Hypothalamus (tissue), 51 donors: ENCODE results near the gene CEP104.

Experiments used
- DNase-seq, 51 donors: peaks; one replicate each; lab custom pipeline; 2025; lab: John Stamatoyannopoulos, UW

CEP104 gene

GRCh38 chr1:3785045-3785444, 72.0 kb downstream of the CEP104 start:
- no peak for DNase-seq

GRCh38 chr1:3783651-3784474, 73.1 kb downstream of the CEP104 start:
- DNase-seq: no peak

GRCh38 chr1:3780901-3781300, 76.1 kb downstream of the CEP104 start:
- DNase-seq: no peak

DNA sequence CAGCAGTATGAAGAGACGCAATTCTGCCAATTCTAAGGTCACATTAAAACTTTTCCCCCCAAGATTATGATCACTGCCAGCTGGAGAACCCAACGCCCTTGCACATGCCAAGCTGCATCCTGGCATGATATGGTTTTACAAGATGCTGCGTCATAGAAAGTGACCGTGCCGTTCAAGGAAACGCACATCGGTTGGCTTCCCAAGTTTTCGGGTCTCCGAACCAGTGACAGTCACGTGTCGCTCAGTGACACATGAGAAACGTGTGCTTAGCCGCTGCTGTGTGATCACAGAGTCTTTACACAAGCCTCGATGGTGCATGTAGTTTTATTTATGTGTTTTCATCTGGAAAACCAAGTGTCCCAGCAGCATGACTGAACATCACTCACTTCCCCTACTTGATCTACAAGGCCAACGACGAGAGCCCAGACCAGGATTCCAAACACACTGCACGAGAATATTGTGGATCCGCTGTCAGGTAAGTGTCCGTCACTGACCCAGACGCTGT, 77.0 kb downstream of the CEP104 start:
- DNase-seq: no peak

GRCh38 chr1:3779265-3779911, 77.6 kb downstream of the CEP104 start:
- DNase-seq: peak in 1 of 51 donors; percentile 67

- peak in 1 of 51 donors; percentile 67 for DNase-seq
These were observed 78.3 kb downstream of the CEP104 start for GRCh38 chr1:3778590-3779264.

DNA sequence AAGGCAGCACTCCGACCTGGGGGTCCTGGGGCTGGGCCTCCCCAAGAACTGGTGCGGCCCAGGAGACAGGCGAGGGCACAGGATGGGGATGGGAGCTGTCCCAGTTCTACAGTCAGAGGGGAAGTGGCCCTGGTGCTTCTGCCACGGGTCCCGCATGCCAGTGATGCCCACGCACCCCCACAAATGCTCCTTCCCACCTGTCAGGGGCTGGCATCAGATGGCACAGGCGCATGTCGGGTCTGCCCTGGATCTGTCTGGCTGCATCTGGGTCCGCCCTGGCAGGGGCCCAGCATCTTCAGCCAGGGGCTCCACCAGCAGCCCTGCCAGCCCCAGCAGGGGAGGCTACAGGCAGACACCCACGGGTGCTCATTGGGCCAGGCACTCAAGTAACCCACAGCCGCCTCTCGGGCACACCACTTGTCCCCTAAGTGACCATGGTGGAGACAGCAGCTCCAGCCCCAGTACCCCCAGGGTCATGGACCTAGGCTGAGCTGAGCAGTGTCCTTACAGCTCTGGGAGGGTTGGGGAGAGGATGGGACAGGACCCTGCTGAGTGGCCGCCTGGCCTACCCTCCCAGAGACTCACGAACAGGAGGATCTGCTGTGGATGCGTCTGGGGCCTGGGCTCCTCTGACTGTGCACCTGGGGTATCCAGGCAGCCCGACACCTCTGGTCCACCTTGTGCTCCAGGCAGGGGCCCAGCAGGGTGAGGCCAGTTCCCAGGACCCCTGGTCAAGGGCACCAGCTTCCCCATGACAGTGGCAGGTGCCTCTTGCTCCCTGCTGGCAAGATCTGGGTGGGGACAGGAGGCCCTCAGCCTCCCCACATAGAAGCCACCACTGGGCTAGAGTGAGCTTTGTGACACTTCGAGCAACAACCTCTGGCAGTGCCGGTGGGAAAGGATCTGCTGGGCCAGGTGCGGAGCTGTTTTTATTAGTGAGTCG, 79.1 kb downstream of the CEP104 start:
- DNase-seq: no peak

DNA sequence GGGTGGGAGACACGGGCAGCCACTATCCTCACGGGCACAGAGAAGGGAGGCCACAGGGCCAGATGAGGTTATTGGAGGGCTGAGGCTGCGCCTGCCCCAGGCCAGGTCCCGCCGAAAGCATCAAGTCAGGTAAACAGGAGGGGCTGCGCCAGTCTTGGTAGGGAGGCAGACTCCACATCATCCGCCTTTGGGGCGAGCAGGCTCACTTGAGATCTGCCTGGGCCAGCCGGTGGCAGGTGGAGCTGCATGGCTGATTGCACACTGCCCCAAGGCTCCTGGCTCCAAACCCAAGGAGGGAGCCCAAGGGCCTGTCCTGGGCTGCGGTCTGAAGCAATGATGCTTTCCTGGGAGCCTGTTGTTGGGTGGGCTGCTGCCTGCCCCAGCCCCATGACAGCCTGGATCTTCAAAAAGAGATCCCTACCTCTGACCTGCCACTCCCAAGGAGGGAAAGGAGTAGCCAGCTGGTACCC, 79.9 kb downstream of the CEP104 start:
- no peak for DNase-seq

DNA sequence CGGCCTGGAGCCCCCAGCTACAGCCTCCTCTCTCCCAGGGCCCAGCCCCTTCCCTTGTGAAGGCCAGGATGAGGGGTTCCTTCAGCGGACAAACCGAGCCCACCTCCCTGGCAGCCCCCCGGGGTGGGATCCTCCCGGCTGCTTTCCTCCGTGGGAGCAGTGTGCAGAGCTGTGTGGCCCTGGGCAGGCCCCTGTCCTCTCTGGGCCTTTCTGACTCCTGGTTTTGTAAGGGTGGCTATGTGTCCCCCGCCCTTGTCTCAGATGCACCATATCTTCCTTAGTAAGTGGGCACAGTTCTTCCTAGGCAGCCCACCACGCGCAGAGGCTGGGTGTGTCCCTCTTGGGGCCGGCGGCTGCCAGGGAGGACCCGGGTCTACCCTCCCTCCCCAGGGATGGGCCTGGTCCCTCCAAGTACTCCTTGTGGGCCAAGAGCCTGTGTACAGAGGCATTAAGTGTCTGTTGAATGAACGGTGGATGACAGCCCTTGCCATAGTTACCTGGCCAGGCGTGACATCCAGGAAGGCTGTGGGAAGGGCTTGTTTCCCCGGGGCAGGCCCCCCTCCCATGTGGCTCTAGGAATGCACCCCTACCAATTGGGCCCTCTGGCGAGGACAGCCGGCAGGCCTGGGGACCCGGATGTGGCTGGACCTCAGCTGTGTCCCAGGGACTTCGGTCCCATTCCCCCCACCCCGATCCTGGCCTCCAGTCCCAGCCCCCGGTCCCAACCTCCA, 80.6 kb downstream of the CEP104 start:
- no peak for DNase-seq

DNA sequence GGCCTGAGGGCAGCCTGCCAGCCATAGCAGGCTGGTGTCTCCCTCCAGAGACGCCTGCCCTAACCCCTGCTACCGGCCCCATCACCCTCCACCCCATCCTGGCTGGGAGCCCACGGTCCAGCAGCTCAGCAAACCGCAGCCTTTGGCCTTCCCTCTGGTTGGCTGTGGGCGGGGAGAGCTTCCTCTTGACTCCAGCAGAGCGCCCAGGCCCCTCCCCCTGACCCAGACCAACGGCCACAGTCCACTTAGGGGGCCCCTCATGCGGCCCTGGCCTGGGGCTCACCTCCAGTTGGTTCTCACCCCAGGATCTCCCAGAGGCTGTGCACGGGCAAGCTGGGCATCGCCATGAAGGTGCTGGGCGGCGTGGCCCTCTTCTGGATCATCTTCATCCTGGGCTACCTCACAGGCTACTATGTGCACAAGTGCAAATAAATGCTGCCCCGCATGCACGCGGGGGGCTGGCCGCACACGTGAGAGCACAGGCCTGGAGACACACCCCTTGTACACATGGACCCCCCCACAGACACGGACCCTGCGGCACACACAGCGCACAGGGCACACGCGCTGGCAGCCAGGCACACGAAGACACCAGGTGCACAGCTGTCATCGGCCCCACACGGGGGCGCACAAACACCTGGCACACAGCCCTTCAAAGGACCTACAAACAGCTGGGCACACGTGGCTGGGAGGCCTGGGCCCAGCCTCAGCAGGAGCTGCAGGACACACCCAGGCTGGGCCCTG, 81.4 kb downstream of the CEP104 start:
- DNase-seq: peak in 12 of 51 donors; percentile 13 to 46 (median 27)

DNA sequence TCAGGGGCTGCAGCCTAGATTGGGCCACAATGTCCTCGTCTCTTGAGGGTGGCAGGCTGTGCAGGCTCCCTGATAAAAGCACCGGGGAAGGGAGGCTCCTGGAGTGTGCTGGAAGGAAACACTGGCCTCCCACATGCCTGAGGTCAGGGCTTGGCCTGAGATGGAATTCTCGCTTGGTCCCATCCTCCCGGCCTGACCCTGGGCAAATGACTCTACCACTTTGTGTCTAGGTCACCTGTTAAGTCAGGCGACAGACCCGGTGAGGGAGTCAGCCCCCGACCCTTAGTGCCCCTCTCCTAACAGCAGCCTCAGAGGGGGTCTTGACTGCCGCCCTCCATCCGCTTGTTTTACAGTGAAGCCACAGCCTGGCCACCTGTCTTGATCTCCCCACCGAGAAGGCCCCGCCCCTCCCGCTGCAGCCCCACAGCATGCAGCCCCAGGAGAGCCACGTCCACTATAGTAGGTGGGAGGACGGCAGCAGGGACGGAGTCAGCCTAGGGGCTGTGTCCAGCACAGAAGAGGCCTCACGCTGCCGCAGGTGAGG, 82.0 kb downstream of the CEP104 start:
- DNase-seq: no peak

- DNase-seq: peak in 10 of 51 donors; percentile 7 to 46 (median 34)
These were observed 82.6 kb downstream of the CEP104 start for GRCh38 chr1:3774276-3774945.

GRCh38 chr1:3773572-3774275, 83.3 kb downstream of the CEP104 start:
- DNase-seq: no peak

DNA sequence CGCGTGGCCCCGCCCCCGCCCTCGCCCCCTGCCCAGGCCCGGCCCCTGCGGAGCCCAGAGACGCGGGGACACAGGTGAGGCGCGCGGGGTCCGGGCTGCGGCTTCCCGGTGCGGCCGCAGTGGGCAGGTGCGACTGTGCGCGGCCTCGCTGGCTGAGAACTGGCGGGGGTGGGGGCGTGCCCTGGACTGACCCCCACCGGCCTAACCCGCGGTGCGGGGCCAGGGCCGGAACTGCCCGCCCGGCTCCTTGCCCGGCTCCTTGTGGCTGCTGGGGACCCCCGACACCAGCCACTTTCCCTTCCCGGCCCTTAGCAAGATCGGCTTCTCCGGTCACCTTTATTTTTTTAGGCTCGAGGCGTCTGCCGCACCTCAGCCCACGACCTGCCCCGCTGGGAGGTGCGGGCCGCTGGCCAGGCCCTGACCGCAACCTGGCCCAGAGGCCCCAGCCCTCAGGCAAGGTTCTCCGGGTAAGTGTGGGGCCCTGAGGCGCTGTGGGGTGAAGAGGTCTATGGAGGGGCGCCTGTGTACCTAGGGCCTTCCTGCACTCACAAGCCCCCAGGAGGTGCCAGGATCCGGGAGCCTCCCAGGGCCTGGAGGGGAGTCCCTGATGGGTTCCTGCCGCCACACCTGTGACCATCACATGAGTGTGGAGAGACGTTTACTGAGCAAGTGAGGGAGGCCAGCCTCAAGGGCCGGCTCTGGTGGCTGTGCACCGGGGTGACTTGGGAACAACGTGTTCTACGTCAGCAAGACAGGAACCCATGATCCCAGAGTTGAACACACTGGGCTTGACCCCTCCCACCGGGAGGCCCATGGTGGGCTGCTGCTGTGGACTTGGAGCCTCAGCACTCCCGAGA, 84.1 kb downstream of the CEP104 start, which contains the start of gene SMIM1:
Gene SMIM1, plus strand, starts transcription at position 35 of the 857 bp plus-strand sequence. CDS start 2,625 bp downstream, outside the sequence.
- no peak for DNase-seq

- peak in 45 of 51 donors; percentile 5 to 86 (median 55) for DNase-seq
These were observed 84.8 kb downstream of the CEP104 start for GRCh38 chr1:3772027-3772714.
